Endodermal cell (in vitro differentiated cells): ENCODE measurements around the gene LTBP3. TPM values are rescaled to one million over a fixed set of nuclear protein-coding genes. Genes with fewer than 3 reads are reported as not detected.

Source experiments
- DNase-seq: peaks from one replicate; pipeline ENCODE4 v3.0.0-alpha.2; 2017
- H3K27ac ChIP-seq: 2 replicates; pipeline ENCODE4 v1.5.1; 2013; ENCODE audit warnings: mild to moderate bottlenecking, low read depth, low read length, moderate library complexity
- H3K27me3 ChIP-seq: 2 replicates; pipeline ENCODE4 v1.6.1; 2013; ENCODE audit warnings: mild to moderate bottlenecking, low read length, moderate library complexity; ENCODE audit not compliant: insufficient read depth, control insufficient read depth, poor library complexity, severe bottlenecking
- H3K36me3 ChIP-seq: 2 replicates; pipeline ENCODE4 v1.7.0; 2013; ENCODE audit warnings: mild to moderate bottlenecking, low read length, moderate library complexity; ENCODE audit not compliant: control insufficient read depth, insufficient read depth
- H3K4me1 ChIP-seq: one replicate; pipeline ENCODE4 v1.7.0; 2013; ENCODE audit warnings: low read length; ENCODE audit not compliant: control insufficient read depth, insufficient read depth
- H3K4me3 ChIP-seq: 2 replicates; pipeline ENCODE4 v1.5.1; 2013; ENCODE audit warnings: mild to moderate bottlenecking, low read length, moderate library complexity
- H3K9ac ChIP-seq: 2 replicates; pipeline ENCODE4 v1.6.1; 2013; ENCODE audit warnings: mild to moderate bottlenecking, low read length, moderate library complexity; ENCODE audit not compliant: poor library complexity, severe bottlenecking; ENCODE audit errors: extremely low read depth
- H3K9me3 ChIP-seq: 2 replicates; pipeline ENCODE4 v1.6.1; 2013; ENCODE audit warnings: mild to moderate bottlenecking, low read length, moderate library complexity; ENCODE audit not compliant: control insufficient read depth
- H3K27ac Mint-ChIP-seq: 2 replicates; pipeline ENCODE4 v1.8.0; 2020; ENCODE audit warnings: mixed read lengths
- H3K27me3 Mint-ChIP-seq: 2 replicates; pipeline ENCODE4 v1.8.0; 2021; ENCODE audit warnings: mild to moderate bottlenecking, mixed read lengths; ENCODE audit not compliant: insufficient read depth
- H3K36me3 Mint-ChIP-seq: 2 replicates; pipeline ENCODE4 v1.8.0; 2020; ENCODE audit warnings: low read depth, mixed read lengths
- H3K4me1 Mint-ChIP-seq: 2 replicates; pipeline ENCODE4 v1.8.0; 2020; ENCODE audit warnings: mixed read lengths
- H3K4me3 Mint-ChIP-seq: 2 replicates; pipeline ENCODE4 v1.8.0; 2020; ENCODE audit warnings: mild to moderate bottlenecking, moderate library complexity, mixed read lengths
- H3K9me3 Mint-ChIP-seq: 2 replicates; pipeline ENCODE4 v1.8.0; 2020; ENCODE audit warnings: mild to moderate bottlenecking, mixed read lengths
- CTCF ChIP-seq: fragments of 200-600 bp; sonication (generic); conservative IDR thresholded peaks from 2 replicates; pipeline ENCODE4 v1.5.0; 2021; ENCODE audit warnings: antibody characterized with exemption, mild to moderate bottlenecking
- WGBS, 2 experiments: methylation state at CpG; one replicate each; pipeline versions ENCODE4 v1.1.5 to v1.1.7; 2013; ENCODE audit warnings: missing lambda C conversion rate in 2 of 2, mixed read lengths in 1 of 2; ENCODE audit not compliant: insufficient coverage in 1 of 2, insufficient read length in 1 of 2; 5-methylcytosine and 5-hydroxymethylcytosine counted together
- total RNA-seq, 2 donors: library from RNA; stranded (reverse); fragmentation: NEBNext Ultra II Directional in 1 of 2; extraction: Animal tissue kit (Norgen Biotek cat#: 25700) in 1 of 2; gene quantifications; 2 replicates in 1 of 2; 3 replicates in 1 of 2; pipeline ENCODE4 v1.2.1, GENCODE V29; 2021

LTBP3 gene
- total RNA-seq, 2 donors from 2014 or later: 19.7 to 24.2 TPM

GRCh38 chr11:65492387-65492636, 65.8 kb downstream of the LTBP3 start:
- H3K4me3 ChIP-seq: no peak overlapping the region
- no peak overlapping the region for H3K4me3 Mint-ChIP-seq
- H3K36me3 Mint-ChIP-seq: no peaks in the 10 kb centered on the region
- WGBS, 2 experiments: 67 to 81% methylated on average over 2 to 4 of the region's 4 CpGs
- H3K9me3 ChIP-seq: no peaks in the 10 kb centered on the region
- no peak overlapping the region for H3K9ac ChIP-seq
- no peaks in the 10 kb centered on the region for H3K27me3 ChIP-seq
- no peak for TF ChIP-seq CTCF
- DNase-seq: no peak
- peaks cover 76% of the 10 kb centered on the region for H3K4me1 Mint-ChIP-seq
- H3K27me3 Mint-ChIP-seq: no peaks in the 10 kb centered on the region
- peak overlapping the region; percentile 27 for H3K27ac ChIP-seq
- peaks cover 40% of the 10 kb centered on the region for H3K4me1 ChIP-seq
- peak overlapping the region; percentile 93 for H3K27ac Mint-ChIP-seq
- no peaks in the 10 kb centered on the region for H3K36me3 ChIP-seq
- H3K9me3 Mint-ChIP-seq: no peaks in the 10 kb centered on the region

DNA sequence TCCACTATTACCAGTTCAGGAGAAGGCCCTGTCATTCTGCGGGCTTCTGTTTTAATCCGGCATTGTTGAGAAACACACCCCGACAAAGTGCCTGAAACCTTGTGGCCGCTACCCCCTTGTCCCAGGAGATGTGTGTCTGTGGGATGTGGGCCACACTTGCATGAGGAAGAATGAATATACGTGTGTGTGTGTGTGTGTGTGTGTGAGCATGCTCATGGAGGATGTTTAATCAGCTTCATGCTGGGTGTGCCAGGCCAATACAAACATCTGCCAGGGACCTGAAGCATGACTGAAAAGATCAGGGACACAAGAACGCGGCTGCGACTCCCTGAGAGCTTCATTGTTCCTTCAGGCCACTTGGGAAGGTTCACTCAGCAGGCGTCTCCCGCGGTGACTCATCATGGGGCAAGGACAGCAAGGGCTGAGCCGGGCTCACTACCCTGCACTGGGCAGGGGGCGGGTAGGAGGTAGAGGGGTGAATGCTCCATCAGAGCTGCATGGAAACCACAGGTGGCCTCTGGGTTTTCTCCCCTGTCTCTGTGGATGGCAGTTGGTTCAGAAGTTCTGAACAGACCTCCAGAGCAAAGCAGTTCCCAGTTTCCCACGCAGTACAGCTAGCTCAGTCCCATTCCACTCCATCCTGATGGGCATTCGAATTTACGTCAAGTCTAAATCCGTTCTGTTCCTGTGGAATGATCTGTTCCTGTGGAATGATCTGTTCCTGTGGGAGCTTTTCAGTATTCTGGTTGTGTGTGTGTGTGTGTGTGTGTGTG, 66.4 kb downstream of the LTBP3 start:
- H3K4me1 ChIP-seq: peaks cover 40% of the 10 kb centered on the region
- no peak overlapping the region for H3K4me3 Mint-ChIP-seq
- no peak overlapping the region for H3K9ac ChIP-seq
- no peak overlapping the region for H3K4me3 ChIP-seq
- H3K9me3 ChIP-seq: no peaks in the 10 kb centered on the region
- no peaks in the 10 kb centered on the region for H3K27me3 Mint-ChIP-seq
- H3K27me3 ChIP-seq: peaks cover 2% of the 10 kb centered on the region
- H3K36me3 ChIP-seq: no peaks in the 10 kb centered on the region
- TF ChIP-seq CTCF: no peak
- no peaks in the 10 kb centered on the region for H3K36me3 Mint-ChIP-seq
- peaks cover 72% of the 10 kb centered on the region for H3K4me1 Mint-ChIP-seq
- H3K9me3 Mint-ChIP-seq: no peaks in the 10 kb centered on the region
- peak; percentile 93 for DNase-seq
- H3K27ac Mint-ChIP-seq: peak overlapping the region; percentile 93
- WGBS, 2 experiments: 32 to 48% methylated on average over 11 to 17 of the region's 17 CpGs
- H3K27ac ChIP-seq: peak overlapping the region; percentile 27

- H3K27ac ChIP-seq: peak overlapping the region; percentile 27
- Mint-ChIP-seq H3K9me3 (no peaks in the 10 kb centered on the region), H3K36me3 (no peaks in the 10 kb centered on the region), H3K4me1 (peaks cover 67% of the 10 kb centered on the region), H3K27ac (peak overlapping the region; percentile 93), H3K27me3 (peaks cover 1% of the 10 kb centered on the region), H3K4me3 (no peak overlapping the region)
- no peak for DNase-seq
- H3K9me3 ChIP-seq: no peaks in the 10 kb centered on the region
- H3K27me3 ChIP-seq: peaks cover 9% of the 10 kb centered on the region
- H3K36me3 ChIP-seq: no peaks in the 10 kb centered on the region
- H3K4me1 ChIP-seq: peaks cover 40% of the 10 kb centered on the region
- no peak overlapping the region for H3K9ac ChIP-seq
- no peak overlapping the region for H3K4me3 ChIP-seq
- 77 to 93% methylated on average over 3 of the region's 3 CpGs for WGBS, 2 experiments
- TF ChIP-seq CTCF: no peak
These were observed 67.0 kb downstream of the LTBP3 start for GRCh38 chr11:65491163-65491465.
